BLaER1 (cell line): ENCODE data around the gene SLC2A1.
A peak's percentile ranks its signal among the peaks of the same experiment; 100 is the strongest.

Source experiments
- H3K27ac ChIP-seq: shearing (Covaris generic); formaldehyde crosslinking; 2 replicates; pipeline ENCODE4 v1.8.1; 2022
- H3K27me3 ChIP-seq: shearing (Covaris generic); formaldehyde crosslinking; 2 replicates; pipeline ENCODE4 v1.8.1; 2022
- H3K36me3 ChIP-seq: shearing (Covaris generic); formaldehyde crosslinking; 2 replicates; pipeline ENCODE4 v1.8.1; 2022
- H3K4me1 ChIP-seq: shearing (Covaris generic); formaldehyde crosslinking; 2 replicates; pipeline ENCODE4 v1.8.1; 2022
- H3K4me2 ChIP-seq: shearing (Covaris generic); formaldehyde crosslinking; 2 replicates; pipeline ENCODE4 v1.8.1; 2022
- H3K4me3 ChIP-seq: shearing (Covaris generic); formaldehyde crosslinking; 2 replicates; pipeline ENCODE4 v1.8.1; 2022
- H3K9ac ChIP-seq: shearing (Covaris generic); formaldehyde crosslinking; 2 replicates; pipeline ENCODE4 v1.8.1; 2022
- H3K9me3 ChIP-seq: shearing (Covaris generic); formaldehyde crosslinking; 2 replicates; pipeline ENCODE4 v1.8.1; 2022
- H4K20me1 ChIP-seq: shearing (Covaris generic); formaldehyde crosslinking; 2 replicates; pipeline ENCODE4 v1.8.1; 2022
- Cebpa-rat ChIP-seq: shearing (Covaris generic); IDR thresholded peaks from 2 replicates; pipeline ENCODE4 v1.8.1; 2022

Gene SLC2A1

DNA sequence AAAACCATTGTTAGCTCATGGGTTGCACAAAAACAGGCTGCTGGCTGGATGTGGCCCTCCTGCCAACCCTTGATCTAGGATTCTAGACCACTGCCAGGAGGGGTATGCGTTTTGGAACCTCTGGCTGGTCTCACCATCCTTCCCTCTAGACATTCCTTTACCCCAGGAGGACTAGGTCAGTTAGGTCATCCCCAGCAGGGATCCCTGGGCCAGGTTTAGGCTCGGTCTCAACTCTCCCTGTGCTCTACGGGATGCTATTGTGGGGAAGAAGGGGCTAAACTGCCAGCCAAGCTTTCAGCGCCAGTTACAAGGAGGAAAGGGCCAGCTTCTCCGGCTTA, 22.7 kb downstream of the SLC2A1 start:
- H3K4me1 ChIP-seq: peaks cover 99% of the 10 kb centered on the region
- H3K36me3 ChIP-seq: peaks cover 74% of the 10 kb centered on the region
- H3K9ac ChIP-seq: peak overlapping the region; percentile 67
- no peaks in the 10 kb centered on the region for H3K9me3 ChIP-seq
- no peak for TF ChIP-seq Cebpa-rat
- H3K27ac ChIP-seq: peak overlapping the region; percentile 81
- H3K27me3 ChIP-seq: no peaks in the 10 kb centered on the region
- peaks cover 99% of the 10 kb centered on the region for H4K20me1 ChIP-seq
- H3K4me2 ChIP-seq: peak overlapping the region; percentile 90
- no peak overlapping the region for H3K4me3 ChIP-seq

DNA sequence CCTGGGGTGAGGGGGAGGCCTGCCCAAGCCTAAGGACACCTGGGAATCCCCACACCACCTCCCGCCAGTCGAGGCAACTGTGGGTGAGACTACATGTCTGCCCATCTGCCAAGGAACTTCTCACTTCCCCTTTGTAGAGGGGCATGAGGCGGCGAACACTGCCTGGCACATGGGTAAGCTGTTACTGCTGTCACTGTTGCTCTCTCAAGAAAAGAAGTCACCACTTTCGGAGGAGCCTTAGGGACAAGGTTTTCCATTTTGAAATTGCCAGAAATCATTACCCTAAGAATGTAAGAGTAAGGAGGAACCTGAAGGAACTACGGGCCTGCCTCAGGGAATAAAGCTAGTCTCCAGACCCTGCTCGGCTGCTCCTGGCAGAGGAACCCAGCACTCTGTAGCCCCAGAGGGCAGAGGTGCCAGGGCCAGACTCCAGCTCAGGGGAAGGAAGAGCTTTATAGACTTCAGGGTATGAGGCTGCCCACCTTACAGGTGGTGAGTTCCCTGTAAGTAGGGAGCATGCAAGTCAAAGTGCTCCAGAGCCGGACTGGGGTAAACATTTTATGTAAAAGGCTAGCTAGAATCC, 23.3 kb downstream of the SLC2A1 start:
- Histone ChIP-seq H3K27me3 (no peaks in the 10 kb centered on the region), H3K4me1 (peaks cover 99% of the 10 kb centered on the region), H3K27ac (peak overlapping the region; percentile 81), H3K9me3 (no peaks in the 10 kb centered on the region), H3K9ac (peak overlapping the region; percentile 33), H3K4me3 (no peak overlapping the region), H3K4me2 (peak overlapping the region; percentile 90), H3K36me3 (peaks cover 74% of the 10 kb centered on the region), H4K20me1 (peaks cover 99% of the 10 kb centered on the region)
- no peak for TF ChIP-seq Cebpa-rat

DNA sequence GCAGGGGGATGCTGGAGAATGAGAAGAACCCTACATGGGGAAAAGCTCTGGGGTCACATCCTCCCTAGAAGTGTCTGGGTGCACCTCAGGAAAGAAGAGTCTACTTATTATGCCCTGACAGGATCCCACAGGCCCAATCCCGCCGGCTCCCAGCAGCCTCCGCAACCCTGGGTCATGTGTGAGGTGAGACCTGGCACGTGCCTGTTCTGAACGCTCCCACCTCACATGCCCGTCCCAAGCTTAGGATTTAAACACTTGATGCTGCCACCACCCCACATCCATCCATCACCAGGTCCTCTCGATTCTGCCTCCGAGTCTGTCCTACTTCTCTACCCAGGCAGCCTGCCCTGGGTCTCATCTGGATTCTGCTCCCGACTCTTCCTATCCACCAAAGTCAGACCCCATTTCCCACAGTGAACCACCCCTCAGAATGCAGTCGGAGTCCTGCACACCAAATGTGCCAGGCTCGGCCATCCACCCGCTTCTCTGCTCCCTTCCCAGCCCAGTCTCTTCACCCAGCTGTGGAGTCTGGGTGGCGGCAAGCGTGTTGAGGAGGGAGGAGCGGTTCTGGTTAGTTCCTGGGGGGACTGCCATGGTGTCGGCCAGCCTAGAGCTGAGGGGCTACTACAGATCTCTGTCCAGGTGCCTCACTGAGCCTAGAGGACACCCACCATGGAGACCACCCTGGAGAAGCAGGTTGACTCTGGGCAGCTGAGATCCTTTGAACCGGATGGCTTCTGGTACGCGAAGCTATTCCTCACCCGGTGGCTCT, 23.9 kb downstream of the SLC2A1 start:
- peaks cover 74% of the 10 kb centered on the region for H3K36me3 ChIP-seq
- no peak overlapping the region for H3K4me3 ChIP-seq
- H3K27me3 ChIP-seq: no peaks in the 10 kb centered on the region
- peaks cover 100% of the 10 kb centered on the region for H3K4me1 ChIP-seq
- no peak for TF ChIP-seq Cebpa-rat
- peak overlapping the region; percentile 16; the same call in 1 of the 2 replicates for H3K9ac ChIP-seq
- no peaks in the 10 kb centered on the region for H3K9me3 ChIP-seq
- peak overlapping the region; percentile 90 for H3K4me2 ChIP-seq
- peaks cover 99% of the 10 kb centered on the region for H4K20me1 ChIP-seq
- H3K27ac ChIP-seq: peak overlapping the region; percentile 81

DNA sequence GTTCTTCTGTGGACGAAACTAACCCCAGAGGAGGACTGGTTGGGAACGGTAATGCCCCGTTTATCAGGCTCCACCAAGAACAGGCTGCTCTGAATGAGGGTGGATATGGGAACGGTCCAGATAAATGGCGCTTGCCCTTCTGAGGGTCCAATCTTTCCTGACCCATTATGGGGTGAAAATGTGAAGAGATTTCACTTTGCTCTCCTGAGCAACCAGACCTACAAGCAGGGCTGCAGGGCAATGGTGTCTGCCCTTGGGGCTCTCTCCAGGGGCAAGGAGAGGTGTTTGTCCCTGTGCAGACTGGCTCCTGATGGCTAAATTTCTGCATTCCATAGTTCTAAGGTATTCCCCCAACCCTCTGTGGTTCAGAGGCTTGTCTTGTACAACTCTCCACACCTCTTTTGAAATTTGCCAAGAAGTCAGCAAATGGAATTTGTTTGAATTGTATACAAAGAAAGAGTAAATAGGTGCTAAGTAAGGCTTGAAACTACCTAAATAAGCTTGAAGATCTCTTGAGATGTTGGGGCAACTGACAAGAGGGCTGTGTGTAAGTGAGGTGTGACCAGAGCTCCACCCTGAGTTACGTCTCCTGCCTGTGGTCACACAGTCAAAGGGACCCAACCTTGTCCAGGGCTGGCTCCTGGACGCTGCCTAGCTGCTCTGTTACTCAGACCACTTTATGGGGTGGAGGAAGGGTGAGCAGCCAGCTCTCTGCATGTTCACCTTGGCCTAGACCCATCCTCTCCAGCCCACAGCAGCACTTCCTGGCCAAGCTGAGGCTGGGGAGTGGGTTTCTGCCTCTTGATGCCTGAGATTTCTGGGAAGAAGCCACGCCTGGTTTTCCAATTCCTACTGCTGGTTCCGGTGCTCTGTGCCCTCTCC, 24.8 kb downstream of the SLC2A1 start:
- peaks cover 100% of the 10 kb centered on the region for H3K4me1 ChIP-seq
- no peaks in the 10 kb centered on the region for H3K27me3 ChIP-seq
- H3K4me3 ChIP-seq: peak overlapping the region; percentile 51; the same call in 1 of the 2 replicates
- H3K9ac ChIP-seq: peak overlapping the region; percentile 30
- TF ChIP-seq Cebpa-rat: no peak
- H3K27ac ChIP-seq: peak overlapping the region; percentile 81; the same call in 1 of the 2 replicates
- peak overlapping the region; percentile 90 for H3K4me2 ChIP-seq
- H4K20me1 ChIP-seq: peaks cover 98% of the 10 kb centered on the region
- no peaks in the 10 kb centered on the region for H3K9me3 ChIP-seq
- H3K36me3 ChIP-seq: peaks cover 73% of the 10 kb centered on the region

DNA sequence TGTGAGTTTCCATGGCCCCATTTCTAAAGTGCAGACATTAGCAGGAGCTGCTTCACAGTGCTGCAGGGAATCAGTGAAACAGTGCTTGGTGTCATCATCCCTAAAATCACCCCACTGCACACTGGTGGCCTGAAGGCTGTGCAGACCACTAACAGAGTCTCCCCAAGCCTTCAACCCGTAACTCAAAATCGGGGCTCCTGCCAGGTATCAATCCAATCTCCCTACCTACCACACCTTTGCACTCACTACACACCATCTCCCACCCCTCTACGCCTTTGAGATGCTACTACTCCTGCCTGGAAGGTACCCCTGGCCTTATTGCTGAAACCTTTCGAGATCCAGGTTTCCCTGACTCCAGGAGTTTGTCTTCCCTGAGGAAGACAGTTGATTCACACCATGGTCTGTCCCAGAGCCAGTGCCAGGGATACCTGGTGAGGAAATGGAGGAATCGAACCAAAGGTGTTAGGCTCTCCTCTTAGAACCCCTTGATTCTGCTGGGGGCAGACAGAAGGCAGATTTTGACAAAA, 25.5 kb downstream of the SLC2A1 start:
- Histone ChIP-seq H3K27me3 (no peaks in the 10 kb centered on the region), H3K36me3 (peaks cover 73% of the 10 kb centered on the region), H3K4me1 (peaks cover 100% of the 10 kb centered on the region)

DNA sequence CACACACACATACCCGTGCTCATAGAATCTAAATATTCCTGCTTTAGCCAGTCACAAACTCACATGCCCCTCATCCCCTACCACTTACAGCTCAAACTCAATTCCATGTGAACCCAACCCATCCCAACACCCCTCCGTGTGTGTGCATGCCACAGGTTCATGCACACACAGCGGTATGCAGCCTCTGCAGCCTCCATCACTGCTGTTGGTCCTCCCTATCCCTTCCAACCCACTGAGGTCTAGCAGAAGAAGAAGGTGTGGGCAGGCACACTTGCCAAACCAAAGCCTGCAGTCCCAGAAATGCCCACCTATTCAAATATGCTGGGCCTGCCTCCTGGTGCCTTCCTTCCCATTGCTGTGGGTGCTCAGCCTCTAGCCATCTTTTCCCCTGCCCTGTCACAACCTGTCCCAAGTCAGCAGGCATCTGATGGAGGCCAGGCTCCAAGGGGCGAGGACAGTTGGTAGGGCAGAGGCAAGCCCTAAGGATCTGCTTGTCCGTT, 26.2 kb downstream of the SLC2A1 start:
- Histone ChIP-seq H3K4me3 (peak overlapping the region; percentile 51), H4K20me1 (peaks cover 85% of the 10 kb centered on the region), H3K27ac (peak overlapping the region; percentile 81), H3K9me3 (no peaks in the 10 kb centered on the region), H3K4me1 (peaks cover 98% of the 10 kb centered on the region), H3K27me3 (no peaks in the 10 kb centered on the region), H3K36me3 (peaks cover 73% of the 10 kb centered on the region), H3K9ac (peak overlapping the region; percentile 30), H3K4me2 (peak overlapping the region; percentile 90)
- TF ChIP-seq Cebpa-rat: no peak

More for the DNA sequence above, 25.5 kb downstream of the SLC2A1 start:
- H4K20me1 ChIP-seq: peaks cover 91% of the 10 kb centered on the region
- peak overlapping the region; percentile 30 for H3K9ac ChIP-seq
- no peak for TF ChIP-seq Cebpa-rat
- peak overlapping the region; percentile 81; the same call in 1 of the 2 replicates for H3K27ac ChIP-seq
- H3K4me2 ChIP-seq: peak overlapping the region; percentile 90
- no peaks in the 10 kb centered on the region for H3K9me3 ChIP-seq
- H3K4me3 ChIP-seq: peak overlapping the region; percentile 51

DNA sequence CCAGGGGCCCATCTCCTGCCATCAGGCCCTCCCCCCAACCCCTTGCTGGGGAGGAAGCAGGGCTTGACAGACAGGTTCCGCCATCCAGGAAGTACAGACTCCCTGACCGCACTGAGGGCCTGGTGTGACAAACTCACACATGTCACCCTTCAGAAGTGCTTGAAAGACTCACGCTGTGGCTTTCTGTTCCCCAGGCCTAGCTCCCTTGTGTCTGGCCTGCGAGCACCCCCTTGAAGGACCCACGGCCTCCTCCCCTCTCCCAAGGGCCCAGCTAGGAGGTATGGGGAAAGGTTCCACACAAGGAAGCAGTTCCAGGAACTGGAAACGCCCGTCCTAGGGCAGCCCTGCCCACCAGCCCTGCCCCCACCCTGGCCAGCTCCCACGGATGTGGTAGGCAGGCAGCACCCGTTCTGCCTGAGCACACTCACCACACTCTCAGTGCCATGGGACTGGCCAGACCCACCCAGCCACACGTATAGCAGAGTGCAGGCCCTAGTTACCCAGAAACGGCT, 26.7 kb downstream of the SLC2A1 start:
- Histone ChIP-seq H3K4me2 (peak overlapping the region; percentile 90), H4K20me1 (peaks cover 79% of the 10 kb centered on the region), H3K4me1 (peaks cover 97% of the 10 kb centered on the region), H3K27ac (peak overlapping the region; percentile 81), H3K9ac (peak overlapping the region; percentile 59), H3K4me3 (peak overlapping the region; percentile 51), H3K9me3 (no peaks in the 10 kb centered on the region), H3K27me3 (no peaks in the 10 kb centered on the region), H3K36me3 (peaks cover 73% of the 10 kb centered on the region)
- TF ChIP-seq Cebpa-rat: no peak

DNA sequence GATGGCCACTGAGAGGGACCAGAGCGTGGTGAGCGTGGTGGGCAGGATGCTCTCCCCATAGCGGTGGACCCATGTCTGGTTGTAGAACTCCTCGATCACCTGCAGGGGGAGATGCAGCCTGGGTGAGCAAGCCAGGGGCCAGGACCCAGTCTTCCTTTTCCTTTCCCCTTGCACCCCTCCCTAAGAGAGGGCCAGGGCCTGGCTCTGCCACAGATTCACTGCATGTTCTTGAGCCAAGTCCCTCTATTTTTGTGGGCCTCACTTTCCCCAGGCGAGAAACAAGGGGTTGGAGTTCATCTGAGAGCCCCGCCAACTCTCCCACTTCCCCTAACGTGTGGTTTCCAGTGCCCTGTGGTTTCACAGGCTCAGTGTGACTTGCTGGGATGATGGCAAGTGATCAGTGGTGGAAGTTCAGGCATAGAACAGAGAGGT, 27.5 kb downstream of the SLC2A1 start:
- Histone ChIP-seq H4K20me1 (peaks cover 71% of the 10 kb centered on the region), H3K9me3 (no peaks in the 10 kb centered on the region), H3K4me3 (peak overlapping the region; percentile 51), H3K36me3 (peaks cover 73% of the 10 kb centered on the region), H3K4me1 (peaks cover 97% of the 10 kb centered on the region), H3K27me3 (no peaks in the 10 kb centered on the region), H3K4me2 (peak overlapping the region; percentile 90), H3K27ac (peak overlapping the region; percentile 81), H3K9ac (peak overlapping the region; percentile 59)
- no peak for TF ChIP-seq Cebpa-rat
